GM18868 (cell line): ENCODE results near the gene DENND4B.
A peak's percentile ranks its signal among the peaks of the same experiment; 100 is the strongest.

Source experiments
- ATAC-seq: cut with Tn5 transposase; IDR thresholded peaks from one replicate; pipeline ENCODE4 v1.9.1; 2021; ENCODE audit warnings: mild to moderate bottlenecking, moderate library complexity; ENCODE audit not compliant: unreplicated experiment

DENND4B gene

GRCh38 chr1:153951183-153951582, 4.7 kb upstream of the DENND4B start:
- no peak for ATAC-seq

DNA sequence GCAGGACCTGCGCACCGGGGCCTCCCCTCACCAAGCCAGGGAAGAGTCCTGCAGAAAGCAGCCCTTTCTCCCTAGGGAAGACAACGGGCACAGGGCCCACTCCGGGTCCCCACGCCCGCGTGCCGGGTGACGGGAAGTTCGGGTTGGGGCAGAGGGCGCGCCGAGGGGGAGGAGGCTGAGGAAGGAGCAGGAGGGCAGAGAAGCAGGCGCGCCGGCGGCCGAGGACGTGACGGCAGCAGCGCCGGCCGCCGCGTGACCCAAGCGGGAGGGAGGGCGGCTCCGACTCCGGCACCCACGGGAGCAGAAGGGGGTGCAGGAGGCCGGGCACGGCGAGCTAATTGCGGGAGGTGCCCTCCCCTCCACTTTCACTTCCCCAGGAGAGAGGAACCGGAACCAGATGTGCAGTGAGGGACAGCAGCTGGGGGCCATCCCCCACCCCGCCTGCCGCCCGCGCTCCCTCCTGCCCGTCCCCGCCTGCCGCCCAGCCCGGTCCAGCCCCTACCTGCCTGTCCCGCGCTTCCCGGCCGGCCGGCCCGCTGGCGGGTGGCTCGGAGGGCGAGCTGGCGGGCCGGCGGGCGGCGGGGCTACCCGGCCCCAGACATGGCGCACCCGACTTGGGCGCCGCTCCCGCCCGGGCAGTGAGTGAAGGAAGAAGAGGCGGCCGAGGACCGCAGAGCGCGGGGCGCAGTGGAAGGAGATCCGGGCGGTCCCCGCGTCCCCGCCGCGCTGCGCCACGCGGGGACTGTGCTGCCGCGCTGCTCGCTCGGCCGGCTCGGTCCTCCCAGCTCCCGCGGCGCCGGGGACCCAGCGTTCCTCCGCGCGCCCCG, 510 bp downstream of the DENND4B start:
- ATAC-seq: peak; percentile 67

DNA sequence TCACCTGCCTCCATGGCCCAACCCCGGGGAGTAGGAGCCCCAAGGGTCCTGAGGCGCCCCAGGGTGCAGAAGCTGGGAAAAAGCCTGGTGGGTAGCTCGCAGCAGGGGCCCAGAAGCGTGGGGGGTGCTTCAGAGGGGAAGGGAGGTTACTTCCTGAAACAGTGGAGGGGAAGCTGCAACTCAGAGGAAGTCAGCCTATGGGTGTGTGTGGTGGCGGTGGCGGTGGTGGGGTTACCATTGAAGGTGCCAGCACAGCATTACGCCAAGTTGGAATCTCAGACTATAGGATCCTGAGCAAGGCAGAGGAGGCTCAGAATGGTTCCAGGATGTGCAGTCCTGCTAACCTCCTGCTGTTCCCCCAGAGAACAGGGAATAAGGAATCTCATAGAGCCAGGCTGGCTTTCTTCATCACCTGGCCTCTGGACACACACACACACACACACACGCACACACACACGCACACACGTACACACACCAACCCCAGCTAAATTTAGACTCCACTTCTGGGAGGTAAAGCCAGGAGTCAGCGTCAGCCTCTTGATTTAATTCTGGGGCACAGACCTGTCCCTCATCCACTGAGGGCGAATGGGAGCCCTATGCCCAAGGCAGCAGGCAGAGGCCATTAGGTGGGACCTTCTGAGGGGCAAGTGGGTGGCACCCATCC, 1.3 kb downstream of the DENND4B start:
- ATAC-seq: no peak

GRCh38 chr1:153944827-153945117, 1.7 kb downstream of the DENND4B start:
- no peak for ATAC-seq

- no peak for ATAC-seq
Observed at GRCh38 chr1:153944005-153944826, 2.3 kb downstream of the DENND4B start.

DNA sequence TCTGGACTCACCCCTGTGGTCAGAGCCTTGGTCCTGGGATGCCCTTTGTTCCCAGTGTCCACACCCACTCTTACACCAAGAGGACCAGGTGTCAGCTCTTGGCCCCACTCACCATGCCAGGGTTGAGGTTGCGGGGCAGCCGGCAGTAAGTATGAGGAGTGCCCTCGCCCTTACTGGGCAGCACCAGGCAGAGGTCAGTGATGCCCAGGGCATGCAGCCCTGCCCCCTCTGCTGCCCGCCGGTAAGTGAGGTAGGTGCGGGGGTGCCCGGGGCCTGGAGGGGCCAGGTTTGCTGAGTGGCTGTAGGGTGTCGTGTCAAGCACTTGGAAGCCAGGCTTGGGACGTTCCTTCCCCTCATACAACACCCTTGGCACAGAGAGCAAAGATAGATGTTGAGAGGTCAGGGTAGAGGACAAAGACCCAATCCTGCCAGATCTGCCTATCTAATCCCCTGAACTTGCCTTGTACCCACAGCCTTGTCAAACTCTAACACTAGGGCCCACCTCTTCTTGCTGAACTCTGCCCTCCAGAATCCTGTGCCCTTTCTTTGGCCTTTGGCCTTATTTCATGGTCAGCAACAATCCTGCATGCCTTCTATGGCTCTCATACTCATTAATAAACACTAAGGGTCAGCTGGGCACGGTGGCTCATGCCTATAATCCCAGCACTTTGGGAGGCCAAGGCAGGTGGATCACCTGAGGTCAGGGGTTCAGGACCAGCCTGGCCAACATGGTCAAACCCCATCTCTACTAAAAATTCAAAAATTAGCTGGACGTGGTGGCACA, 3.6 kb downstream of the DENND4B start:
- no peak for ATAC-seq

DNA sequence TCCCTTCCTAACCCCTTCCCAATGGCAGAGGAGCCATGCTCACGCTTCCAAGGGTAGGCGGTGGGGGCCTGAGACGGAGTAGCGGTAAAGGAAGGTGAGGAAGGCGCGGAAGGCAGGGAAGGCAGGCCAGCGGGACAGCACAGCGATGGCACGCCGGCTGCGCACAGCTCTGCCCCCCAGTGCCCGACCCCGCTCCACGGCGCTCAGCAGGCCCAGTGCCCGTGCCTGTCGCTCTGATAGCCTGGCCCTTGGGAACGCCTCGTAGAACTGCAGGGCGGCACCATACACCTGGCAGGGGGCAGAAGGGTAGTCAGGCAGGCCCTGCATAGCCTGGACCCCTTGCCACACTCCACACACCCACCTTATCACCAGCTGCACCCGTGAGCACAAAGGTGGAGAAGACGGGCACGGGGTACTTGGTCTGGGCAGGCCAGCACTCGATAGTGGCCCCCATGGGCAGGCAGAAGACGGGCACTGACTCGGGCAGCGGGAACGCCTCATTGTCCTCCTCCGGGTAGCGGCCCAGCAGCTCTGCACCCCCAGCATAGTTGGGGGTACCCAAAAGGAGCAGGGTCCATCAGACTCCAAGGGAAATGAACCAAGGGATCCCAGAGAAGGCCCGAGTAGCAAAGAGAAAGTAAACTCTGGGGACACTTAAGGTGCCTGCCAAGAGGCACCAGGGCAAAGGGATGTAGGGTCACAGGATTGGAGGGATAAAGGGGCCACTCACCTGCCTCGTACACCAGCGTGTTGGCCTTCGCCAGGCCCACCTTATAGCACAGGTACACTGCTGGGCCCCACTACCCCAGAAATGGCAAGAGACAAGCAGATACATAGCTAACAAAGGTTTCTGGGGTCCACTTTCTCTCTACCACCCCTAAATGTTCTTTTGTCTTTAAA, 4.4 kb downstream of the DENND4B start:
- ATAC-seq: no peak

- no peak for ATAC-seq
Observed at GRCh38 chr1:153940756-153941155, 5.8 kb downstream of the DENND4B start.

DNA sequence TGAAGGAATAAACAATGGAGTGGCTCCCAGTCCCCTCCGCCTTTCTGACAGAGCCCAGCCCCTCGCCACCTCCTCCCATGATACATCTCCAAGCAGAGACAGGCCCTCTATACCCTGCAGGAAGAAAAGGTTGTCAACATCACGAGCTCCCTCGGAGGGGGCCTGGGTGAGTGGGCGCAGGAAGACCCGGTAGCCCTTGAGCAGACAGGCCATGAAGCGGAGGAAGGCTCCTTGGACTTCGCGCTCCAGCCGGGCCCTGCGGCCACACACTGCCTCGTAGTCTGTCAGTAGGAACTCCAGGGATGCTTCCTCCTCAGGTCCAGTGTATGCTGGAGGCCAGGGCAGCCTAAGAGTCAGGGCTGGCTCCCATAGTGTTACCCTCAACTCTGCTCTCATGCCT, 7.0 kb downstream of the DENND4B start:
- ATAC-seq: no peak

DNA sequence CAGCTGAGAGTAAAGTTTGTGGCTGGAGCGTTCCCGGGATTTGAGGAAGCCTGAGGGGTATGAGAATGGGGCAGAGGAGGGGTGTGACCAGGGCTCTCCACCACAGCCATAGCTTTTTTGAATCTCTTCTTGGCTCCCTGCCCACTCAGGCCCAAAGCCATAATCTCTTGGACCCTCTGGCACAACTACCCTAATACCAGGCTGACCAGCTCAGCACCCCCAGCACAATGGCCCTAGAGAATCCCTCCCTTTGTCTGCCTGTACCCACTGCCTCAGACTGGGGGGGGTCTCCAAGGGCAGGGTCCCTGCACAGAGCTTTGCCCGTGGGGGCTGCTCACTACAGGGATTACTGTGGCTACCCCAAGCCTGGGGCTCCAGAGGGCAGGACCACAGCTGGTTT, 7.5 kb downstream of the DENND4B start:
- ATAC-seq: no peak

GRCh38 chr1:153937331-153937730, 9.2 kb downstream of the DENND4B start:
- no peak for ATAC-seq

GRCh38 chr1:153936011-153936802, 10.3 kb downstream of the DENND4B start:
- no peak for ATAC-seq

- no peak for ATAC-seq
Observed at GRCh38 chr1:153934746-153935145, 11.8 kb downstream of the DENND4B start.

DNA sequence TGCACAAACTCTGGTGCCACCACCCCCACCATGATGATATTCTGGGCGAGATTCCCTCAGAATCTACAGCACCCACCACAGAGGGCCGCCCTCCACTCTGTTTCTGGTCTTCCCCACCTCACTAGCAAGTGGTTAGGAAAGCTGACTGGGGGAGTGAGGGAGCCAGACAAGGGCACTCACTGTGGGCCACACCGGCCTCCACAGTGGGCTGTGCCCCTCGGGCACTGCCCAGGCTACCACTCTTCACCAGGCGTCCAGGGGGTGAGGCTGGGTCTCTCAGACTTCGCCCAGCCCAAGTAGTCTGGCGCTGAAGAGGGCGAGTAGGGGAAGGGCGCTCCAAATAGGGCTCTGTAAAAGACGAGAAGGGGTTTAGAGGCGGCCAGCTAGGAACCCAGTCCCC, 12.6 kb downstream of the DENND4B start:
- no peak for ATAC-seq

DNA sequence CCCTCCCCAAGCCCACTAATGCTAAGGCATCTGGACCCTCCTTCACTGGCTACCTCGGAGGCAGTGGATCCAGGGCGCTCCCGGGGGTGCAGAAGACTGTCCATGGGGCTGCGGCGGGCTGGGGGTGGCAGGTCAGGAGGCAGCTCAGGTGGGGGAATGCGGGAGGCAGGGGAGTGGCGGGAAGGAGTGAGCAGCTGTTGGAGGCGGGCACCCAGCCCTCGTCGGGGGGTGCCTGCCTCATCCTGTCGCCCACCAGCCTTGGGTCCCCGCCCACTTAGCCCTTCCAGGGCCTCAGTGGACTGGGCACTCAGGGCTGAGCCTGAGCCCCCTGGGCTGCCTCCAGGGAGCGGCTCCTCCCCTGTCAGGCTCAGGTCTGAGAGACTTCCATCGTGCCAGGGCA, 13.1 kb downstream of the DENND4B start:
- no peak for ATAC-seq

GRCh38 chr1:153932156-153933131, 14.1 kb downstream of the DENND4B start:
- no peak for ATAC-seq

- ATAC-seq: no peak
Observed at GRCh38 chr1:153929981-153930948, 16.3 kb downstream of the DENND4B start.
